GM19397 (cell line): Measurements from ENCODE around the gene HOXD11.
A peak's percentile ranks its signal among the peaks of the same experiment; 100 is the strongest.

Source experiments
- ATAC-seq: cut with Tn5 transposase; IDR thresholded peaks from one replicate; pipeline ENCODE4 v1.9.1; 2021; ENCODE audit warnings: mild to moderate bottlenecking, moderate library complexity; ENCODE audit not compliant: unreplicated experiment

The HOXD11 gene

DNA sequence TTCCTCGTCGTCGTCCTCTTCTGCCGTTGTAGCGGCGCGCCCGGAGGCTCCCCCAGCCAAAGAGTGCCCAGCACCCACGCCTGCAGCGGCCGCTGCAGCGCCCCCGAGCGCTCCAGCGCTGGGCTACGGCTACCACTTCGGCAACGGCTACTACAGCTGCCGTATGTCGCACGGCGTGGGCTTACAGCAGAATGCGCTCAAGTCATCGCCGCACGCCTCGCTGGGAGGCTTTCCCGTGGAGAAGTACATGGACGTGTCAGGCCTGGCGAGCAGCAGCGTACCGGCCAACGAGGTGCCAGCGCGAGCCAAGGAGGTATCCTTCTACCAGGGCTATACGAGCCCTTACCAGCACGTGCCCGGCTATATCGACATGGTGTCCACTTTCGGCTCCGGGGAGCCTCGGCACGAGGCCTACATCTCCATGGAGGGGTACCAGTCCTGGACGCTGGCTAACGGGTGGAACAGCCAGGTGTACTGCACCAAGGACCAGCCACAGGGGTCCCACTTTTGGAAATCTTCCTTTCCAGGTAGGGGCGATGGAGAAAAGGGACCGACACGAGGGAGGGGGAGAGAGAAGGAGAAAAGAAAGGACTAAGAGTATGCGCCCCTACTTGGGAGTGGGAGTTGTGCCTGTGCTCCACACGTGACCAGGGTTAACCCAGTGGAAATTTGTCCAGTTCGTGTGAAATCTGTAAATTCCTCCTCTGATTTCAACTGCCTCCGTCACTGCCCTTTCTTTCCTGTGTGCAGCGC lies 13.8 kb upstream of the HOXD11 start:
- no peak for ATAC-seq

DNA sequence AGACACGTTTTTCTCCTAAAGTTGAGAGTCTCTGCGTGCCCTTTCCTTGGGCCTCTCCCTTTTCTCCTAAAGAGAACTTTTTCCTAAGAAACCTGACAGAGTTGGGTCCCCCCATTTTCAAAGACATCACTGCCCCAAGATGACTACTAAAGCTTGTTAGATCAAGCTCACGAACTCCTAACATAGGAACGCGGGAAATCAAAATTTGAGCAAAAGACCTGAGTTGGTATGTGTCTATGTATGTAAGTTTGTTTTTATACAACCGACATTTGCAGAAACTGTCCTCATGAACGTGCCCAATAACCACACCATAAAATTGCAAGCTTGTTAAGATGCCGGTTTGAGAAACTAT lies 13.2 kb upstream of the HOXD11 start:
- no peak for ATAC-seq

DNA sequence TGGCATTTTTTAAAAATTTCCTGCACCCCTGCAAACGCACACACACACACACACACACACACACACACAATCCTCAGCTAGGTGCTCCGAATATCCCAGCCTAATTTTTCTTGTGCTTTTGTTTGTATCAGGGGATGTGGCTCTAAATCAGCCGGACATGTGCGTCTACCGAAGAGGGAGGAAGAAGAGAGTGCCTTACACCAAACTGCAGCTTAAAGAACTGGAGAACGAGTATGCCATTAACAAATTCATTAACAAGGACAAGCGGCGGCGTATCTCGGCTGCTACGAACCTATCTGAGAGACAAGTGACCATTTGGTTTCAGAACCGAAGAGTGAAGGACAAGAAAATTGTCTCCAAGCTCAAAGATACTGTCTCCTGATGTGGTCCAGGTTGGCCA lies 12.7 kb upstream of the HOXD11 start:
- no peak for ATAC-seq

DNA sequence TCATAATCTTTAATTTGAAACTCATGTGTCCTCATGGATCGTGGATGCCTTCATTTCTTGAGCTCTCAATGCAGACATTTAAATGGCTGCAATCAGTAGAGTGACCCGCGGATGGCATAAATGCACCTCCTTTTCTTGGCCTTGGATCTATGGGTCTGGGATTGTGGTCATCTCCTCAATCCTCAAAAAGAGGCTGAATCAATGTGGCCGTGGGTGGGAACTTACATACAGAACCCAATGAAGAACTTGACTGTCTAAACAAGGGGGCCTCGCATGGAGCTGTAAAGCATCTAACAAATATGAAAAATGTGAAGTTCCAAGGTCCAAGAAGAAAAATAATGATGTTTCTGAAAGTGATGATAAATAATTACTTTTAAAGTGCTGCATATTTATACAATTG lies 11.7 kb upstream of the HOXD11 start:
- no peak for ATAC-seq

DNA sequence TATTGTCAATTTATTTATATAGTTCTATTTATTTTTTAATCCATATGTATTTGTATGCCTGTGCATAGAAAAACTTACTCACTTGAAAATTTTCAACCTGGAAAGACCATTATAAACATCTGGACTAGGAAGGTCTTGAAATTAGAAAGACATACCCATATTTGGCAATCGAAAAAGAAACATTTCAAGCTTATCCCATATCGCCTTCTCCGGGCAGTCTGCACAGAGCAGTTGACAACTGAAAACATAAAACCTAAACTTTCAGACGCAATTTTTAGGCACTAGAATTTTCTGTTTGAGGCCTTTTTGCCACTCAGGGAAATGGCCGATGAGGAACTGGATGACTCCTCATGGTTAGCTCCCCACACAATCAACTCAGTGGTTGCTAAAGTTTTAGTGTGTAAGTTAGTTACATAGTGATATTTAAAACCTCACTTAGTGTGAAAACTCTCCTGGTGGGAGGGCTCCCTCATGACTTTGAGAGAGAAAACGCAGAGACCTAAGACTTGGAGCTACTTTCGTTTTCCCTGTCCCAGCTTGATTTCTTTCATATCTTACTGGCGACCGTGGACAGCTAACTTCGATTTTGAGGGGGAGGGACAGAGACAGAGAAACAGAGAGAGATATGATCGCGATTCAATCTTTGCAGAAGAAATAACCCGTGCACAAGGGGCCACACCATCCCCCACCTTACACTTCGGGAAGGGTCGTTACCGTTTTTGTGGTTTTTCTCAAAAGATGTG lies 10.7 kb upstream of the HOXD11 start:
- no peak for ATAC-seq

DNA sequence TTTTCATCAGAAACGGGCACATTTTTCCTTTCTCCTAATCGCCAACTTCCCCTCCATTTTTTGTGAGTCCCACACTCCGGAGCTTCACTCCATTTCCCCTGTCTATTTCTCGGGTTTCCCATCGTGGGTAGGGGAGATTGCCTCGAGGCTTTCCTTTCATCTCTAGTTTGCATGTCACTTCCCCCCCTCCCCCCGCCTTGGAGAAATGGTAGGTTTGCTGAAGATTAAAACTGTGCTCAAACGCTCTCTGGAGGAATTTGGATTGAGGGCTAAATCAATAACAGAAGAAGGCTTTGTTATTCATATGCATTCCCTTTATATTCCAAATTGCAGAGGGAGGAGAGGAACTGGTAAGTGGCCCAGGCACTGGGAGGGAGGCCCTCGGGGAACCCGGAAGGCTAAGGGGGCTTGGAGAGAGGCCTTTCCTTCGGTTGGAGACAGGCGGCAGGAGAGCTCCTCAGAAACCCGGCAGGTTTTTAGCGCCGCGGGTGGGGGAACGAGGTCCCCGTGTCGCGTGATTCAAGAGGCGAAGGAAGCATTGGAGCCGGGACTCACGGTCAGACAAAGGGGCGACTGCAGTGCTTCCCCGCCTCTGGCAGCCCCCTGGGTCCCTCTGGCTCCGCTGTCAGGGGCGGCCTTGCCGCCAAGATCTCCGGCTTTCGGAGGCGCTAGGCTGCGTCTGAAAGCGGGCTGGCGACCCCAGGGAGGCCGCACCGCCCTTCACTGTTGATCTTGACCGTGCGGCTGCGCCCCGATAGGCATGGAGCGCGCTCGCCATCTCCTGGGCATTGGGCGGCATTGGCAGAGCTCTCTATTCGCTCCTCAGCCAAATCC lies 9.9 kb upstream of the HOXD11 start:
- ATAC-seq = peak; percentile 93

DNA sequence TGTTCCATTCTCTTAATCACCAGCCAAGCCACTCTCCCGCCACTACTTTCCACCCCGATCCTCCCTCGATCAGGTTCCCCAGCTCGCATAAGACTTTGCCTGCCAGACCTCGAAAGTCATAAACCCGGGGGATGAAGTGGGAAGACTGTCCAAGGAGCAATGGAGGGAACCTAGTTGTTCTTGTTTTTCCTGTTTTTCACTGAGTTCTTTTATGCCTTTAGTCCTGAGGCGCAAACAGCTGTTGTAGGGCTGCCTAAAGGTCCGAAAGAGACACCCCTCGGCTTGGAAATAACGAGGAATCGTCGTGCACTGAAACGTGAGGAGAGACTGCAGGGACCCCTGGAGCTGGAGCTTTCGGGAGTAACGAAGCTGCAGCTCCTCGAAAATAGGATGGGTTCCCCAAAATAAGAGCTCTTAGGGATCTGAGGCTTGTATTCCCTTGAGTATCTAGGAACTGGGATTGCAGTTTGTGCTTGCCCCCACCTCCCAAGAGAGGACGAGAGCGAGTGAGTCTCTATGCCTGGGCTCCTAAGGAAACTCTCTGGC lies 9.2 kb upstream of the HOXD11 start:
- no peak for ATAC-seq

DNA sequence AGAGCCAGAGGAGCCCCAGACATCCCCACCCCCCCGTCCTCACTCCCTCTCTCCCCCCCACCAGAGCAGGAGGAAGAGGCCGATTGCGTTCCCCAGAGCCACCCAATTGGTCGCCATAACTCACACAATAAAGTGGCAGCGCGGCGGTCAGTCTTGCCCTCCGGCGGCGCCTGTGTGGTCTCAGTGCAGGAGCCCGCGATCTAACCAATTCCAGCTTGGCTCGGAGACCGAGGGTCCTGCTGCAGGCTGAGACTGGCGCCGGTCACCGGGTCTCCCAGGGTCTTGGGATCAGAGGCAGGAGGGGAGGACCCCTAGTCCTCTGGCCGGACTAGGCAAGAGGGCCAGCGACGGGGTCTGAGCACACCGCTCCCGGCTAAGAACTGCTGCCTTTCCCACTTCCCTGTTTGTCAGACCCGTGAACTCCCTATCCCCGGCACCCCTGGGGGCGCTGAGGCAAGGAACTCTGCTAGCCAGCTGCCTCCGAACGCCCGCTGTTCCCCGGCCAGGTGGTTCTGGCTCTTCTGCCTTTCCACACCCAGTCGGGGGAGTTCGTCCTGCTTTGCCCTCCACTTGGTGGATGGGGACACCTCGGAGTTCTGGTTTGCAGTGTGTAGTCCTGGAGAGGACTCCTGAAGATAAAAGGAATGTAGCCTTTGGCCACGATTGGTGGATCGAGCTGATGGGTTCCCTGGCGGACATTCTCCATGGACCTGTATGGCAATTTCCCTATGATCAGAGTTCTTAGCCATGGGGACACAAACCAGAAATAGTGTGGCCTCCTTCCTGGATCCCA lies 8.5 kb upstream of the HOXD11 start:
- no peak for ATAC-seq

DNA sequence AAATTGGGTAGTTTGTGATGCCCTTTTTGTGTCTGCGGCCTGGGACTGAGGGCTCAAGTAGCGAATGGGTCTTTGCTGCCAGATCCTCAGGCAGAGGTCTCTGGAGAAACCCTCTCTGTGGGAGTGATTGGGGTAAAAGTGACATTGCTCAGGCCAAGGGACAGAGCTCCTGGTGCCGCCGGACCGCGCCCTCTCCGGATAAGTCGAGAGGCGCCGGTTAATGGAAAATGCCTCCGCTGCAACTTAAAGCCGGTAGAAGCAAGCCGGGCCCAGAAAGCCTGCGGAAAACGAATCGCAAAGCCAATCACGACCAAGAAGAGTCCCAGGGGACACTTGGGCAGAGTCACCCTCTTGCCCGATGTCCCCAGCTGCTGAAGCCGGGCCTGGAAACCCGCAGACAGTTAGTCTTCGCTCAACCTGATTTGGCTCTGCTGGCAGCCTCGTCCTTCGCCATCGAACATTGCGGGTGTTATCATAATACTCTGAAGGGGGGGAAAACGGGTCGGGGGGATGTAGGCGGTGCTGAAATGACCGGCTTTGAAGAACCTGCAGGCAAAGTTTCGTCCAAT lies 7.8 kb upstream of the HOXD11 start:
- no peak for ATAC-seq

DNA sequence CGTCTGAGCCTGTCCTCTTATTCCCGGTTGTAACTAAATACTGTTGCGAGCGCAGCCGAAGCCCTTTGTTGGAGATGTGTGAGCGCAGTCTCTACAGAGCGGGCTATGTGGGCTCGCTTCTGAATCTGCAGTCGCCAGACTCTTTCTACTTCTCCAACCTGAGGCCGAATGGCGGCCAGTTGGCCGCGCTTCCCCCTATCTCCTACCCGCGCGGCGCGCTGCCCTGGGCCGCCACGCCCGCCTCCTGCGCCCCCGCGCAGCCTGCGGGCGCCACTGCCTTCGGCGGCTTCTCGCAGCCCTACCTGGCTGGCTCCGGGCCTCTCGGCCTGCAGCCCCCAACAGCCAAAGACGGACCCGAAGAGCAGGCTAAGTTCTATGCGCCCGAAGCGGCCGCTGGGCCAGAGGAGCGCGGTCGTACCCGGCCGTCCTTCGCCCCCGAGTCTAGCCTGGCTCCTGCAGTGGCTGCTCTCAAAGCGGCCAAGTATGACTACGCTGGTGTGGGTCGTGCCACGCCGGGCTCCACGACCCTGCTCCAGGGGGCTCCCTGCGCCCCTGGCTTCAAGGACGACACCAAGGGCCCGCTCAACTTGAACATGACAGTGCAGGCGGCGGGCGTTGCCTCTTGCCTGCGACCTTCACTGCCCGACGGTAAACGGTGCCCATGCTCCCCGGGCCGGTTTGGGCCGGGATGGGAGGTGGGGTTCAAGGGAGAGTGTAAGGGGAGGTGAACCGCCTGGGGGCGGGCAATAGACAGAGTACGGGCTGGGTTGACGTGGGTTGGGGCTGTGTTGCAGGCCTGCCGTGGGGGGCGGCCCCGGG lies 7.1 kb upstream of the HOXD11 start, which contains the start of gene HOXD12:
Gene HOXD12, plus strand, starts transcription at position 68 of the 819 bp plus-strand sequence. Its CDS starts 7 bp downstream, at position 75.
- no peak for ATAC-seq

DNA sequence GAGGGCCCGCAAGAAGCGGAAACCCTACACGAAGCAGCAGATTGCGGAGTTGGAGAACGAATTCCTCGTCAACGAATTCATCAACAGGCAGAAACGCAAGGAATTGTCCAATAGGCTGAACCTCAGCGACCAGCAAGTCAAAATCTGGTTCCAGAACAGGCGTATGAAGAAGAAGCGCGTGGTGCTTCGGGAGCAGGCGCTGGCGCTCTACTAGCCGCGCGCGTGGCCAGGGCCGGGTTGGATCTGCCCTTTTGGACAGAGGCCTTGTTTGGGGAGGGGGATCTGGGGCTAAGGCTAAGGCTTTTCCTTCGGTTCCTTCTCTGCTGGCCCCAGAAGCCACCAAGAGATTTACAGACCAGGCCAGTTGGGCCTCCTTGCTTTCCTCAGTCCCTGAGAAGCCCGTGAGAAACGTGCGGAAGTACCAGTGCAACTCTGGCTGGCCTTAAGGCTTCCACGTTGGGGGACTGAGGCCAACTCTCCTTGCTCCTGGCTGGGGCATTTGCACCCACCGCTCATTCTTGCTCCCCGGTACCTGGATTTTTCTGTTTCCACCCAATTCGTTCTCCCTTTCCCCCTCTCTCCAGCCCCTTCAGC lies 6.4 kb upstream of the HOXD11 start:
- no peak for ATAC-seq

DNA sequence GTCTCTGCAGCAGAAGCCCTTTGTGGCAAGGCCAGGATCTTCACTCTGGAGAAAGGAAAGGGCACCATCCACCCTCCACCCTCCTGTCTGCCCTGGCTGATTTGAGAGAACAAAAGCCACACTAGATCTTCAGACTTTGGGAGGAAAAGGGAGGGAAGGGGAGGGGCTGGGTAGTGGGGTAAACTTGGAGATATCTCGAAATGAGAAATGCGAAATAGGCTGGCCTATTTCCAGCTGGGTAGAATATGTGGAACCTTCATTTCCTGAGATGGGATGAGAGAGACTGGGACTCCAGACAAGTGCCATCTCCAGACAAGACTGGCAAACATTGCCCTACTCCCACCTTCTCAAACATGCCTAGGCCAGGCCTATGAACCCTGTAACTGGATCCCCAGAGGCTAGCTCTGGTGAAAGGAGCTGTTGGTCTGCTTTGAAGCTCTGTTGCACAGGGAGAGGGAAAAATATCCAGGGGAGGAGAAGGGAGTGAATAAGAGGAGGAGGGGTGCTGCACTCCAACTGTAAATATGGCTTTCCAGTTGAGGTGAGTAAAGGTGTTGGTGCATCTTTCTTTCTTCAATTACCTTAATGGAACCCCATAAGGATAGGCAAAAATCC lies 5.8 kb upstream of the HOXD11 start:
- ATAC-seq = no peak

DNA sequence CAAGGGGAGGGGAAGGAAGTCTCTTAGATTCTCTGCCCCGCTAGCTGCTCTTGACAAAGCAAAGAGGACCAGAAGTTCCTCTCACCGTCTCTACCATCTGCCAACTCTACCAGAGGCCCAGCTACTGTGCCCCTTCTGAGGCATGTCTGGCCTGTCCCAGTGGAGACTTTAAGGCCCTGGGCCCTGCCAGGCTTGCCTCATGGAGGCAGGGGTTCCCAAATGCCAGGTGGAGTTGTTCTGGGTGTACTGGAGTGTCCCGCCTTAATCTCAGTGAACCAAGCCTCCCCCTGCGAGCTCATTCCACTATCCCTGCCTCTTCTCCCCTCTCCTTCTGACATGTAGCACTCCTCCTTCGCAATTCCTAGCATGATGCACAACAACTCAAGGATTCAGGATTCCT lies 5.2 kb upstream of the HOXD11 start:
- ATAC-seq = no peak

DNA sequence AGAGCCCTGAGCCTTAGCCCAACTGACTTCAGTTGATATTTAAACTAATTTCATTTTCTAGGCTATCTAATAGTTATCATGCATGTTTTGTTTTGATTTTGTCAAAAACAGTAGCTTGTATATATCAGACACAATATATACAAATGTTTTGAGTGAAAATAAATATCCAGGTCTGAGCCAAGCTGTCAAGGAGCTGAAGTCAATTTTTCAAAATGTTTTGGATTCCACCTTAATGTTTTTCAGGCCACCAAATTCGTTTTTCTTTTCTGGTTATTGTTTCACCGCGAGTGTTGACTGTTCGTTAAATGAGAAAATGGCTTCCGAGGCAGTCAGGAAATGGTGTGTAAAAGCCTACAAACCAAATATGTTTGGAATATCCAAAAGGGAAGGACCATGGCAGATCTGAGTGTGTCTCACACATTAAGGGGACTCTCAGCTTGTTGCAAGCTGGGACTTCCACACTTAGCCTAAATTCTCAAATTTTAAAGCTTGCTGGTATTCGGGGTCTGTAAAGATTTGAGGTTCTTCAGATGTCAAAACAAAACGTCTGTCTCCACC lies 4.7 kb upstream of the HOXD11 start:
- no peak for ATAC-seq

DNA sequence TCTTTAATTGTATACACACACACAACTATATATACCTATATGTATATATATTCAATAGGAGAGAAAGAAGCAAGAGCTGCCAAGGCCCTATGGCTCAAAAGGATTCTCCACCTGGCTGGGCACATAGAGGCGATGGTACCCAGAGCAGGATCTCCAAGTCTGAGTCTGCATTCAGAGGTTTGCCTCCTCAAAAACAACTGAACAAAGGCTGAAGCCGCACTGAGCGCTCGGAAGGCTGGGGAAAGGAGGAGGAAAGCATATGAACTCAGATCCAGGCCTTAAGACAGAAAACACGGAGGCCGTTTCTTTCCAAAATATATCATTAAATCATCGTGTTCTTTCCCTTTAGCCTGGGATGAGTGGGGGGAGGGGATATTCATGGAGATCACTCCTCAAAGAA lies 3.9 kb upstream of the HOXD11 start:
- ATAC-seq = no peak

DNA sequence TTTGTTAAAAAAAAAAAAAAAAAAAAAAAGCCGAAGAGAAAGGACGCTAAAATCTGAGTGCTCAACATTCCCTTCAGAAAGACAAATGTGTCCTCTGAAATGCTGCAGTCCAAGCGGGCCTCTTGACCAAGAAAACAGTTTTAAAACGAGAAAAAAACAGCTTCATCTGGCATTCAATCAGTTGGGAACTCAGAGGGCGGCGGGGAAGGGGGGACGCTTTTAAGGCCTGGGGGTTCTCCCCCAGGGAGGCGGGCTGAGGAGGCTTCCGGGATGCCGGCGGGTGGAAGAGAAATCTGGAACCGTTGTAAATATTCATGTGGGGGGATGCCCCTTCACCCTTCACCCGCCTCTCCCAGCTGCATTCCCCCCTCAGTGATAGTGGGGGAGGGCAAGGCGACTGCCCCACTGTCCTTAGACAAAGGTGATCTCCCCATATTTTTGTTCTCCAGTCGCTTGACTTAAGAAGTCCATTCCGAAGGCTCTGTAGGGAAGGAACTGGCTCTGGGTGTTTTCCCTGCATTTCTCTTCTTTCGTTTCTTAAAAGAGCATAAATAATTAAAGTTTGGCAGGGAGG lies 3.3 kb upstream of the HOXD11 start:
- no peak for ATAC-seq

DNA sequence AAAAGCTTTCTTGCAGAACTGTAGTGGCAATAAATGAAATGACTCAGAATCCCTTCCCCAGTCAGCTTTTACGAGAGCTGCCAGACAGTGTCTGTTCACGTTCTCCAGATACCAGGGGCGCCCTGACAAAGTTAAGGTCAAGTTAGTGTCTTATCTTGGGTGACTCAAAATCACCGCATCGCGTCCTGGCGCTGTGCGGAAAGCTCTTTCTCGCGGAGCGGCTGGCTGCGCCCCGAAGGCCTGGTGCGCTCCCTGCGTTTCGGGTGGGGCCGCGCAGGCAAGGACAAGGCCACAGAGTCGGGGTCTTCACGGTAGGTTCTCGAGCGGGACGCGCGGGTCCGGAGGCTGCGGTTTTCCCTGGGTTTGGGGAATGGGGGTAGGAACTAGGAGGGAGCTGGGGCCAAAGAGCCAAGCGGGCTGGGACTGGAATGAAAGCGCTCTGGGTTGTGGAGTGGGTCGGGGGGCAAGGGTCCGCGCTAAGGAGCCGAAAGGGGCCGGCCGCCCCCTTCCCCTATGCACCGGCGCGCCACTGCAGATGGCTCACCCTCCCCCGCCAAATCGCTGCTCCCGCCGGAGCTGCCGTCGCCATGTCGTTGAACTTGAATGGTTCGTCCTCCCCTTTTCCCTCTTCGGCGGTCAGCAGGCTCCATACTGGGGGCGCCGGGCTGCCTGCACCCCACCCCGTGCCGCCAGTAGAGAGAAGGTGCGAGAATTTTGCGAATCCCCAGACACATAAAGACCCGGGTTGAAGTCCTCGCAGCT lies 2.6 kb upstream of the HOXD11 start:
- no peak for ATAC-seq
